GM10266 (cell line): ENCODE results near the gene C8A.

Experiments
- DNase-seq: peaks from one replicate; pipeline ENCODE4 v3.0.0; 2012; ENCODE audit errors: extremely low spot score
- TF ChIP-seq, protein P1 (sequence below): IDR thresholded peaks from 2 replicates; pipeline ENCODE4 v1.5.1; 2012; ENCODE audit warnings: mild to moderate bottlenecking, low read depth; ENCODE audit not compliant: control insufficient read depth, insufficient read depth; ENCODE audit errors: missing control alignments

Gene C8A

DNA sequence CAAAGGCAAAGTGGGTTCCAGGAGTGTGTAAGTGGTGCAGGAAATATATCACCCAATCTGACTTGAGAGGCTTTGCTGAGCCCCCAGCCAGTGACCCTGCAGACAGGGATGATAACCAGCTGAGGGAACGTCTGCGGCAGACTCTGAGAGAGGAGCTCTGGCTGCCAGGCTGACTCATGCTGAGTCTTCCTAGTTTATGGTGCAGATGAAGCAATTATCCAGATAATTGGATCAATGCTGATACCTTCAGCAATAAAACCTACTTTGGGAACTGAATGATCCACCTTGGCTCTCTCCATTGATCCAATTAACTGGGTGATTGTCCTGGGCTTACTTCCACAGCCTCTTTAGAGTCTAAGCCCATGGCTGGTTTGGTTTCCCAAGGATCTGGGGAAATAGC lies 103.9 kb downstream of the C8A start:
- DNase-seq: no peak

DNA sequence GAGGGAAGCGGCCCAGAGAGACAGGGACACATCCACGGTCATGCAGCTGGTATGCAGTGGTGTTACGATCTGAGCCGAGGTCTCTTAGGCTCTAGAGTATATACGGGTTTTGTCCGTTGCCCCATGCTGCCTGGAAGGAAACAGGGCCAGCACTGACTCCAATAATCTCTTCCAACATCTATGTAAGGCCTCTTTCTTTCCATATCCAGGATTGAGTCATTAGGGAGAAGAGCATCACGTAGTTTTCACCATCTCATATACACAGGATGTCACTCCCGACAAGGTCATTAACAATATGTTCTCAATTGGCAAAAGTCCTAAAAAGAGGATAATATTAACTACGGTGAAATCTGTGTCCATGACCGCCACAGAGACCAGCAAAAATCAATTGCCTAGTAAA lies 106.8 kb downstream of the C8A start:
- TF ChIP-seq, protein P1, sequence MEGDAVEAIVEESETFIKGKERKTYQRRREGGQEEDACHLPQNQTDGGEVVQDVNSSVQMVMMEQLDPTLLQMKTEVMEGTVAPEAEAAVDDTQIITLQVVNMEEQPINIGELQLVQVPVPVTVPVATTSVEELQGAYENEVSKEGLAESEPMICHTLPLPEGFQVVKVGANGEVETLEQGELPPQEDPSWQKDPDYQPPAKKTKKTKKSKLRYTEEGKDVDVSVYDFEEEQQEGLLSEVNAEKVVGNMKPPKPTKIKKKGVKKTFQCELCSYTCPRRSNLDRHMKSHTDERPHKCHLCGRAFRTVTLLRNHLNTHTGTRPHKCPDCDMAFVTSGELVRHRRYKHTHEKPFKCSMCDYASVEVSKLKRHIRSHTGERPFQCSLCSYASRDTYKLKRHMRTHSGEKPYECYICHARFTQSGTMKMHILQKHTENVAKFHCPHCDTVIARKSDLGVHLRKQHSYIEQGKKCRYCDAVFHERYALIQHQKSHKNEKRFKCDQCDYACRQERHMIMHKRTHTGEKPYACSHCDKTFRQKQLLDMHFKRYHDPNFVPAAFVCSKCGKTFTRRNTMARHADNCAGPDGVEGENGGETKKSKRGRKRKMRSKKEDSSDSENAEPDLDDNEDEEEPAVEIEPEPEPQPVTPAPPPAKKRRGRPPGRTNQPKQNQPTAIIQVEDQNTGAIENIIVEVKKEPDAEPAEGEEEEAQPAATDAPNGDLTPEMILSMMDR: no peak
- no peak for DNase-seq

More for the DNA sequence above, 103.9 kb downstream of the C8A start:
- TF ChIP-seq, protein P1: no peak

DNA sequence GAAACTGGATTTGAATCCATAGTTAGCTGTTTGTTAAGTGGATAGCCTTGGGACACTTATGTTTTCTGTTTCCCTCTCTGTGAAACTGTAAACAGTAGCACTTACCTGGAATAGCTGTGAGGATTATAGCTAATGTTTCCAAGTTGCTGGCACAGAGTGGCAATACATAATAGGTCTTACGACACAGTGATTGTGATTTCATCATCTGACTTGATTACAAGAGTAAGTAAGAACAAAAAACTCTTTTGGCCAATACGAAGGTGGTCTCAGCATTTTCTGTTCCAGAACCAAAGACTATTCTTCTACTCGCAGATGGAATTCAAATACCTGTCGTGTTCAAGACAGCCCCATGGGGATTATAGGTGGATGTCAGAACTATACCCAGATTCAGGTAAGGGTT lies 109.1 kb downstream of the C8A start:
- TF ChIP-seq, protein P1: no peak
- DNase-seq: no peak

DNA sequence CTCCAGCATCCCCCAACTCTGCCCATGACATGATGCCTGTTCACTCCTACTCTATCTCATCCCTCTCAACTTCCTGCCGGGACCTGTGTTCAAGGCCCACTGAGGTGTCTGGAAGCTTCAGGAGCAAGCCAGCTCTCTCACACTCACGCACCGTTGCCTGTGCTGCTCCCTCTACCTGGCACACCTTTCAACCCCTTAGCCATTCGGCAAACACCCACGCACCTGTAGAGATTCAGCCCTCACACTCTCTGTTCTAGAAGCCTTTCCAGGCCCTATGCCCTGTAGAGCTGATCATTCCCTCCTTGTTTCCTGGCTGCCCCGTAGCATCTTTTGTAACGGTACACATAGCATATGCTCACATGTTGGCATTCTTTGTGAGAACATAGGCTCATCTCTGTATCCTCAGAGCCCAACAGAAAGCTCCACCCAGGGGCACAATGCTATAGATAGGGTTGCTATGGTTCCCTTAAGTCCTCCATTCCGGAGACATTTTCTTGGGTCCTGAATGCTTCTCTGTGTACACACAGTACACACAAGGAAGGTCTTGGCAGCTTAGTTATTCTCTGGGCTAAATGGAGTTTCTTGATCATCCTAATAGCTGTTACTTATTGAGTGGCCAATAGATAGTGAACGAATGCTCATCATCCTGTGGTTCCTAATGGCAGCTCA lies 109.9 kb downstream of the C8A start:
- DNase-seq: no peak
- TF ChIP-seq, protein P1: no peak

DNA sequence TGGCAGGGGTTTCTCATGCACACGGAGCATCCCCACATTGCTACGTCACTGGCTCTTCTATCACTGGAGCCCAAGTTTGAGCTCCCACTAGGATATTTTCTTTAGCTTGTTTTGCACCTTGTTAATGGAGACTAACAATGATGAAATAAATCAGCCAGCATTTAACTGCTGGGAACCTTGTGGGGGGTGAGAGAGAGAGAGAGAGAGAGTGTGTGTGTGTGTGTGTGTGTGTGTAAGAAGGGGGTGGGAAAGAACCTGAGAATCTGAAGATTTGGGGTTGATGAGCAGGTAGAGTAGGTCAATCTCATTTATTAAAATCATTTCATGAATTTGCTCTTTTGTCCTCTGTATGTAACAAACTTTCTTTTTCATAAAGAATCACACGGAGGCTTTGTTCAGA lies 110.6 kb downstream of the C8A start:
- TF ChIP-seq, protein P1: no peak
- DNase-seq: no peak

DNA sequence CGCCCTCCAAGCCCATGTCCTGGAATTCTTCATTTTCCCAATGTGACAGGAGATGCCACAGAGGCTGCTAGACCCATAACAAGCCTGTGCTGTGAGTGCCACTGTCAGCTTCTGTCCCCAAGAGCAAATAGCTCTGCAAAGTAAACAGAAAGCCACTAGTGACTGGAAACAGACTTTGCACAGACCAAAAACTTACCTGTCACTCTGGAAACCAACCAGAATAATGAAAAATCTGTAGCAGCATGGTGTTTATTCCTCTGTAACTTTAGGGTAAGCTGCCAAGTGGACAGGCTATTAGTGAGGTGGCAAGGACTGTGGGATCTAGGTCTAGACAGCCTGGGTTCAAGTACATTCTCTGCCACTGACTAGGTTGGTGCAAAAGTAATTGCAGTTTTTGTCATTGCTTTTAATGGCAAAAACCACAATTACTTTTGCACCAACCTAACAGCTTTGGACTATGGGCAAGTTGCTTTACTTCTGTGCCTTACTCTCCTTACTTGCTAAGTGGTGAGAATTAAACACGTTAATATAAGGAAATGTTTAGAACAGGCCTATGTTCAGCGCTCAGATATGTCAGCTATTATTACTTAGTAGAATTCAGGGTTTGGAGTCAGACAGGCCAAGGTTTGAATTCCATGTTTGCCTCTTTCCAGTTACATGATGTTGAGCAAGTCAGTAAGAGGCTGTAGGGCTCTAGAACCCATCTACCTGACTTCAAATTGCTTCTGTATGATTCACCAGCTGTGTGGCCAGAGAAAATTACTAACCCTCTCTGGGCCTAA lies 111.5 kb downstream of the C8A start, which contains the start of gene C8B:
Gene C8B, minus strand, starts transcription at position 100 of the 782 bp plus-strand sequence. Its CDS starts 67 bp downstream, at position 33.
- DNase-seq: no peak
- TF ChIP-seq, protein P1: no peak

DNA sequence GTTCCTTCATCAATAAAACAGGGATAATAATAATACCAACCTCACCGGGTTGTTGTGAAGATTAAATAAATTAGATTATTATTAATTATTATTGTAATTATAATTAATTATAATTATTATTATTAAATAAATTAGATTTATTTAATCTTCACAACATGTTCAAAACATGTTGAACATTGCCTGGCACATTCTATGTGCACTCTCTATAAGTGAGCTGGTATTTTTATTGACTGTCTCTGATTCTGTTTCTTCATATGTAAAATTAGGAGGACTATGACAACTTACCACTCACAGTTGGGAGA lies 112.1 kb downstream of the C8A start:
- no peak for DNase-seq

More for the DNA sequence above, 112.1 kb downstream of the C8A start:
- TF ChIP-seq, protein P1: no peak
